Measurements from ENCODE around the gene NELFB. TPM values are rescaled to one million over a fixed set of nuclear protein-coding genes. Genes with fewer than 3 reads are reported as not detected.
"Not testable (repeated sequence)": the region's sequence is repeated elsewhere in the genome, so short reads cannot be mapped to it uniquely, and the experiment has no call there.

Gene NELFB
- total RNA-seq, 1 experiment from 2014 or later = 95.0 TPM

DNA sequence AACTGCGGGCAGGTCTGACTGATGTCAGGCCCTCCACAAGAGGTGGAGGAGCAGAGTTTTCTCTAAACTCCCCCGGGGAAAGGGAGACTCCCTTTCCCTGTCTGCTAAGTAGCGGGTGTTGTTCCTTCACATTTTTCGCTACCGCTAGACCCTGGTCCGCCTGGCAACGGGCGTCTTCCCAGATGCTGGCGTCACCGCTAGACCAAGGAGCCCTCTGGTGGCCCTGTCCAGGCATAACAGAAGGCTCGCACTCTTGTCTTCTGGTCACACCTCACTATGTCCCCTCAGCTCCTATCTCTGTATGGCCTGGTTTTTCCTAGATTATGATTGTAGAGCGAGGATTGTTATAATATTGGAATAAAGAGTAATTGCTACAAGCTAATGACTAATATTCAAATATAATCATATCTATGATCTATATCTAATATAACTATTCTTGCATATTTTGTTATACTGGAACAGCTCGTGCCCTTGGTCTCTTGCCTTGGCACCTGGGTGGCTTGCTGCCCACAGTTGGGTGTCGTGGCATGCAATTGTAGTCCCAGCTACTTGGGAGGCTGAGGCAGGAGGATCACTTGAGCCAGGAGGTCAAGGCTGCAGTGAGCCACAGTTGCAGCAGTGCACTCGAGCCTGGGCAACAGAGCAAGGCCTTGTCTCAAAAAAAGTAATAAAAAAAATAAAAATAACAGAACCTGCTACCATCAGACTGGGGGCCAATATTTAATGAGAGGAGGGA, 7.2 kb downstream of the NELFB start:
- CTCF ChIA-PET = interaction anchor here (0.6 to 3.7 kb wide), 12 partner anchors 9 to 142 kb away, joined by 3 to 18 read pairs (median 4); partner anchors contain the start of genes NRARP and TUBB4B
- POLR2A ChIA-PET = interaction anchor here (0.6 kb wide), 1 partner anchor 71 kb away, joined by 3 read pairs; no protein-coding TSS in a partner anchor
- peaks cover 10% of the 10 kb centered on the region for H3K36me3 Mint-ChIP-seq
- DNase-seq (ENCODE audit: low spot score); H3K27me3 Mint-ChIP-seq (ENCODE audit: low read depth); H3K4me1 Mint-ChIP-seq; H3K4me3 Mint-ChIP-seq; H3K9me3 Mint-ChIP-seq; ATAC-seq; H3K27ac Mint-ChIP-seq: not testable (repeated sequence)
- TF ChIP-seq, protein P1, sequence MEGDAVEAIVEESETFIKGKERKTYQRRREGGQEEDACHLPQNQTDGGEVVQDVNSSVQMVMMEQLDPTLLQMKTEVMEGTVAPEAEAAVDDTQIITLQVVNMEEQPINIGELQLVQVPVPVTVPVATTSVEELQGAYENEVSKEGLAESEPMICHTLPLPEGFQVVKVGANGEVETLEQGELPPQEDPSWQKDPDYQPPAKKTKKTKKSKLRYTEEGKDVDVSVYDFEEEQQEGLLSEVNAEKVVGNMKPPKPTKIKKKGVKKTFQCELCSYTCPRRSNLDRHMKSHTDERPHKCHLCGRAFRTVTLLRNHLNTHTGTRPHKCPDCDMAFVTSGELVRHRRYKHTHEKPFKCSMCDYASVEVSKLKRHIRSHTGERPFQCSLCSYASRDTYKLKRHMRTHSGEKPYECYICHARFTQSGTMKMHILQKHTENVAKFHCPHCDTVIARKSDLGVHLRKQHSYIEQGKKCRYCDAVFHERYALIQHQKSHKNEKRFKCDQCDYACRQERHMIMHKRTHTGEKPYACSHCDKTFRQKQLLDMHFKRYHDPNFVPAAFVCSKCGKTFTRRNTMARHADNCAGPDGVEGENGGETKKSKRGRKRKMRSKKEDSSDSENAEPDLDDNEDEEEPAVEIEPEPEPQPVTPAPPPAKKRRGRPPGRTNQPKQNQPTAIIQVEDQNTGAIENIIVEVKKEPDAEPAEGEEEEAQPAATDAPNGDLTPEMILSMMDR (IDR thresholded peaks at IDR 0.05) = peak; percentile 49

DNA sequence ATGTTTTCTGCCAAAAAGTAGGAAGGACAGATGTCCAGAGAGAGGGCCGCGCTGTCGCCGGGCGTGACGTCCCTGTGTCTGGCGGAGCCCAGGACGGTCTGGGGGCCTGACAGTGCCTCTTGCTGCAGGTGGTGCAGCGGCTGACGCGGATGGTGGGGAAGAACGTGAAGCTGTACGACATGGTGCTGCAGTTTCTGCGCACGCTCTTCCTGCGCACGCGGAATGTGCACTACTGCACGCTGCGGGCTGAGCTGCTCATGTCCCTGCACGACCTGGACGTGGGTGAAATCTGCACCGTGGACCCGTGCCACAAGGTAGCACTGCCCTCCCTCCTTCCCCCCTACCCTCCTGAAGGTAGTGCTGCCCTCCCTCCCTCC, 7.8 kb downstream of the NELFB start:
- Mint-ChIP-seq H3K27me3 (ENCODE audit: low read depth) (no peaks in the 10 kb centered on the region), H3K27ac (no peak overlapping the region), H3K36me3 (peaks cover 14% of the 10 kb centered on the region), H3K4me1 (peaks cover 3% of the 10 kb centered on the region; the same call in 1 of the 2 replicates), H3K9me3 (no peaks in the 10 kb centered on the region), H3K4me3 (no peak overlapping the region)
- ChIA-PET POLR2A (no interaction called here), CTCF (interaction anchor here (1.1 to 3.7 kb wide), 8 partner anchors 9 to 141 kb away, joined by 3 to 18 read pairs (median 4); no protein-coding TSS in a partner anchor)
- DNase-seq (ENCODE audit: low spot score) (no peak), ATAC-seq (no peak)
- TF ChIP-seq MYBL2 (CRISPR knock-in tag; IDR thresholded peaks at IDR 0.05) (no peak), ESRRA (CRISPR knock-in tag; IDR thresholded peaks at IDR 0.05; ENCODE audit: borderline replicate concordance) (no peak), ZNF671 (CRISPR knock-in tag; IDR thresholded peaks at IDR 0.05) (no peak), NR3C1 (CRISPR knock-in tag; conservative IDR thresholded peaks at IDR 0.05; ENCODE audit: low read depth) (no peak), FOXJ3 (CRISPR knock-in tag; IDR thresholded peaks at IDR 0.05; ENCODE audit: borderline replicate concordance) (no peak), JAZF1 (CRISPR knock-in tag; IDR thresholded peaks at IDR 0.05) (no peak)
- TF ChIP-seq, protein P2, sequence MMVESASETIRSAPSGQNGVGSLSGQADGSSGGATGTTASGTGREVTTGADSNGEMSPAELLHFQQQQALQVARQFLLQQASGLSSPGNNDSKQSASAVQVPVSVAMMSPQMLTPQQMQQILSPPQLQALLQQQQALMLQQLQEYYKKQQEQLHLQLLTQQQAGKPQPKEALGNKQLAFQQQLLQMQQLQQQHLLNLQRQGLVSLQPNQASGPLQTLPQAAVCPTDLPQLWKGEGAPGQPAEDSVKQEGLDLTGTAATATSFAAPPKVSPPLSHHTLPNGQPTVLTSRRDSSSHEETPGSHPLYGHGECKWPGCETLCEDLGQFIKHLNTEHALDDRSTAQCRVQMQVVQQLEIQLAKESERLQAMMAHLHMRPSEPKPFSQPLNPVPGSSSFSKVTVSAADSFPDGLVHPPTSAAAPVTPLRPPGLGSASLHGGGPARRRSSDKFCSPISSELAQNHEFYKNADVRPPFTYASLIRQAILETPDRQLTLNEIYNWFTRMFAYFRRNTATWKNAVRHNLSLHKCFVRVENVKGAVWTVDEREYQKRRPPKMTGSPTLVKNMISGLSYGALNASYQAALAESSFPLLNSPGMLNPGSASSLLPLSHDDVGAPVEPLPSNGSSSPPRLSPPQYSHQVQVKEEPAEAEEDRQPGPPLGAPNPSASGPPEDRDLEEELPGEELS (CRISPR knock-in tag; IDR thresholded peaks at IDR 0.05) = no peak
- TF ChIP-seq, protein P3, sequence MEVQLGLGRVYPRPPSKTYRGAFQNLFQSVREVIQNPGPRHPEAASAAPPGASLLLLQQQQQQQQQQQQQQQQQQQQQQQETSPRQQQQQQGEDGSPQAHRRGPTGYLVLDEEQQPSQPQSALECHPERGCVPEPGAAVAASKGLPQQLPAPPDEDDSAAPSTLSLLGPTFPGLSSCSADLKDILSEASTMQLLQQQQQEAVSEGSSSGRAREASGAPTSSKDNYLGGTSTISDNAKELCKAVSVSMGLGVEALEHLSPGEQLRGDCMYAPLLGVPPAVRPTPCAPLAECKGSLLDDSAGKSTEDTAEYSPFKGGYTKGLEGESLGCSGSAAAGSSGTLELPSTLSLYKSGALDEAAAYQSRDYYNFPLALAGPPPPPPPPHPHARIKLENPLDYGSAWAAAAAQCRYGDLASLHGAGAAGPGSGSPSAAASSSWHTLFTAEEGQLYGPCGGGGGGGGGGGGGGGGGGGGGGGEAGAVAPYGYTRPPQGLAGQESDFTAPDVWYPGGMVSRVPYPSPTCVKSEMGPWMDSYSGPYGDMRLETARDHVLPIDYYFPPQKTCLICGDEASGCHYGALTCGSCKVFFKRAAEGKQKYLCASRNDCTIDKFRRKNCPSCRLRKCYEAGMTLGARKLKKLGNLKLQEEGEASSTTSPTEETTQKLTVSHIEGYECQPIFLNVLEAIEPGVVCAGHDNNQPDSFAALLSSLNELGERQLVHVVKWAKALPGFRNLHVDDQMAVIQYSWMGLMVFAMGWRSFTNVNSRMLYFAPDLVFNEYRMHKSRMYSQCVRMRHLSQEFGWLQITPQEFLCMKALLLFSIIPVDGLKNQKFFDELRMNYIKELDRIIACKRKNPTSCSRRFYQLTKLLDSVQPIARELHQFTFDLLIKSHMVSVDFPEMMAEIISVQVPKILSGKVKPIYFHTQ (CRISPR knock-in tag; IDR thresholded peaks at IDR 0.05) = no peak
- TF ChIP-seq, protein P4, sequence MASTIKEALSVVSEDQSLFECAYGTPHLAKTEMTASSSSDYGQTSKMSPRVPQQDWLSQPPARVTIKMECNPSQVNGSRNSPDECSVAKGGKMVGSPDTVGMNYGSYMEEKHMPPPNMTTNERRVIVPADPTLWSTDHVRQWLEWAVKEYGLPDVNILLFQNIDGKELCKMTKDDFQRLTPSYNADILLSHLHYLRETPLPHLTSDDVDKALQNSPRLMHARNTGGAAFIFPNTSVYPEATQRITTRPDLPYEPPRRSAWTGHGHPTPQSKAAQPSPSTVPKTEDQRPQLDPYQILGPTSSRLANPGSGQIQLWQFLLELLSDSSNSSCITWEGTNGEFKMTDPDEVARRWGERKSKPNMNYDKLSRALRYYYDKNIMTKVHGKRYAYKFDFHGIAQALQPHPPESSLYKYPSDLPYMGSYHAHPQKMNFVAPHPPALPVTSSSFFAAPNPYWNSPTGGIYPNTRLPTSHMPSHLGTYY (CRISPR knock-in tag; IDR thresholded peaks at IDR 0.05) = no peak
- TF ChIP-seq, protein P5, sequence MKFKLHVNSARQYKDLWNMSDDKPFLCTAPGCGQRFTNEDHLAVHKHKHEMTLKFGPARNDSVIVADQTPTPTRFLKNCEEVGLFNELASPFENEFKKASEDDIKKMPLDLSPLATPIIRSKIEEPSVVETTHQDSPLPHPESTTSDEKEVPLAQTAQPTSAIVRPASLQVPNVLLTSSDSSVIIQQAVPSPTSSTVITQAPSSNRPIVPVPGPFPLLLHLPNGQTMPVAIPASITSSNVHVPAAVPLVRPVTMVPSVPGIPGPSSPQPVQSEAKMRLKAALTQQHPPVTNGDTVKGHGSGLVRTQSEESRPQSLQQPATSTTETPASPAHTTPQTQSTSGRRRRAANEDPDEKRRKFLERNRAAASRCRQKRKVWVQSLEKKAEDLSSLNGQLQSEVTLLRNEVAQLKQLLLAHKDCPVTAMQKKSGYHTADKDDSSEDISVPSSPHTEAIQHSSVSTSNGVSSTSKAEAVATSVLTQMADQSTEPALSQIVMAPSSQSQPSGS (CRISPR knock-in tag; IDR thresholded peaks at IDR 0.05; ENCODE audit: borderline replicate concordance, low read depth) = no peak
- TF ChIP-seq, protein P6, sequence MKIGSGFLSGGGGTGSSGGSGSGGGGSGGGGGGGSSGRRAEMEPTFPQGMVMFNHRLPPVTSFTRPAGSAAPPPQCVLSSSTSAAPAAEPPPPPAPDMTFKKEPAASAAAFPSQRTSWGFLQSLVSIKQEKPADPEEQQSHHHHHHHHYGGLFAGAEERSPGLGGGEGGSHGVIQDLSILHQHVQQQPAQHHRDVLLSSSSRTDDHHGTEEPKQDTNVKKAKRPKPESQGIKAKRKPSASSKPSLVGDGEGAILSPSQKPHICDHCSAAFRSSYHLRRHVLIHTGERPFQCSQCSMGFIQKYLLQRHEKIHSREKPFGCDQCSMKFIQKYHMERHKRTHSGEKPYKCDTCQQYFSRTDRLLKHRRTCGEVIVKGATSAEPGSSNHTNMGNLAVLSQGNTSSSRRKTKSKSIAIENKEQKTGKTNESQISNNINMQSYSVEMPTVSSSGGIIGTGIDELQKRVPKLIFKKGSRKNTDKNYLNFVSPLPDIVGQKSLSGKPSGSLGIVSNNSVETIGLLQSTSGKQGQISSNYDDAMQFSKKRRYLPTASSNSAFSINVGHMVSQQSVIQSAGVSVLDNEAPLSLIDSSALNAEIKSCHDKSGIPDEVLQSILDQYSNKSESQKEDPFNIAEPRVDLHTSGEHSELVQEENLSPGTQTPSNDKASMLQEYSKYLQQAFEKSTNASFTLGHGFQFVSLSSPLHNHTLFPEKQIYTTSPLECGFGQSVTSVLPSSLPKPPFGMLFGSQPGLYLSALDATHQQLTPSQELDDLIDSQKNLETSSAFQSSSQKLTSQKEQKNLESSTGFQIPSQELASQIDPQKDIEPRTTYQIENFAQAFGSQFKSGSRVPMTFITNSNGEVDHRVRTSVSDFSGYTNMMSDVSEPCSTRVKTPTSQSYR (CRISPR knock-in tag; IDR thresholded peaks at IDR 0.05) = no peak
- TF ChIP-seq, protein P7, sequence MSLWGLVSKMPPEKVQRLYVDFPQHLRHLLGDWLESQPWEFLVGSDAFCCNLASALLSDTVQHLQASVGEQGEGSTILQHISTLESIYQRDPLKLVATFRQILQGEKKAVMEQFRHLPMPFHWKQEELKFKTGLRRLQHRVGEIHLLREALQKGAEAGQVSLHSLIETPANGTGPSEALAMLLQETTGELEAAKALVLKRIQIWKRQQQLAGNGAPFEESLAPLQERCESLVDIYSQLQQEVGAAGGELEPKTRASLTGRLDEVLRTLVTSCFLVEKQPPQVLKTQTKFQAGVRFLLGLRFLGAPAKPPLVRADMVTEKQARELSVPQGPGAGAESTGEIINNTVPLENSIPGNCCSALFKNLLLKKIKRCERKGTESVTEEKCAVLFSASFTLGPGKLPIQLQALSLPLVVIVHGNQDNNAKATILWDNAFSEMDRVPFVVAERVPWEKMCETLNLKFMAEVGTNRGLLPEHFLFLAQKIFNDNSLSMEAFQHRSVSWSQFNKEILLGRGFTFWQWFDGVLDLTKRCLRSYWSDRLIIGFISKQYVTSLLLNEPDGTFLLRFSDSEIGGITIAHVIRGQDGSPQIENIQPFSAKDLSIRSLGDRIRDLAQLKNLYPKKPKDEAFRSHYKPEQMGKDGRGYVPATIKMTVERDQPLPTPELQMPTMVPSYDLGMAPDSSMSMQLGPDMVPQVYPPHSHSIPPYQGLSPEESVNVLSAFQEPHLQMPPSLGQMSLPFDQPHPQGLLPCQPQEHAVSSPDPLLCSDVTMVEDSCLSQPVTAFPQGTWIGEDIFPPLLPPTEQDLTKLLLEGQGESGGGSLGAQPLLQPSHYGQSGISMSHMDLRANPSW (CRISPR knock-in tag; conservative IDR thresholded peaks at IDR 0.05; ENCODE audit: low read depth) = no peak

Data from WTC11 (cell line).